Dermis microvascular lymphatic vessel endothelial cell (primary cell): Measurements from ENCODE around the gene PDE4D. TPM values are rescaled to one million over a fixed set of nuclear protein-coding genes. Genes with fewer than 3 reads are reported as not detected.
"Not testable (repeated sequence)": the region's sequence is repeated elsewhere in the genome, so short reads cannot be mapped to it uniquely, and the experiment has no call there.

Source experiments
- DNase-seq, 2 donors: peaks; one replicate each; pipeline versions ENCODE4 v3.0.0 to v3.0.0-alpha.2; 2010; ENCODE audit warnings: low read depth in 2 of 2
- total RNA-seq: library from RNA; depleted of rRNA; stranded (reverse); fragments of >200 nt; gene quantifications from 2 replicates; pipeline ENCODE4 v1.2.1, GENCODE V29; 2014

PDE4D gene
- total RNA-seq, 1 donor from 2014 or later: 22.1 TPM

DNA sequence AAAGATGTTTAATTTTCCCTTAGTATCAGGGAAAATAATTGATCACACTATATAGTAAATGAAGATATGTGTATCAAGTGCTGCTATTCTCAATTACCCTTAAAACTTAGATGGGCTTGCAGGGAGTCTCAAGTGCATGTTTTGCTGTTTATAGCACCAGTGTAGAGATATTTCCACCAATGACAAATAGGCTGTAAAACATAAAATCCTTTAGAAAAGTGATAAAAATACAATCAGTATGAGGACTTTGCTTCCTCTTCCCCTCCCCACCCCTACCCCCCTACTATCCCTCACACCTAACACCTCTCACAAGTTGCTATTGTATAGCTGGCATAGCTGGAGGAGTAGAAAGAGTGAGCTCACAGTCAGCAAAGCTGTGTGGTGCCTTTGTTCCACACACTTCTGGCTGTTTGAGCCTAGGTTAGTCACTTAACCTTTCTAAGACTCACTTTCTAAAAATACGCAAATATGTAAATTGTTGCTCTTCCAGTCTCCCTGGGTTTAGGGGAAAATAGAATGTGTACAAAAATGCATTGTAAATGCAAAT lies 93.1 kb downstream of the PDE4D start:
- DNase-seq: no peak

DNA sequence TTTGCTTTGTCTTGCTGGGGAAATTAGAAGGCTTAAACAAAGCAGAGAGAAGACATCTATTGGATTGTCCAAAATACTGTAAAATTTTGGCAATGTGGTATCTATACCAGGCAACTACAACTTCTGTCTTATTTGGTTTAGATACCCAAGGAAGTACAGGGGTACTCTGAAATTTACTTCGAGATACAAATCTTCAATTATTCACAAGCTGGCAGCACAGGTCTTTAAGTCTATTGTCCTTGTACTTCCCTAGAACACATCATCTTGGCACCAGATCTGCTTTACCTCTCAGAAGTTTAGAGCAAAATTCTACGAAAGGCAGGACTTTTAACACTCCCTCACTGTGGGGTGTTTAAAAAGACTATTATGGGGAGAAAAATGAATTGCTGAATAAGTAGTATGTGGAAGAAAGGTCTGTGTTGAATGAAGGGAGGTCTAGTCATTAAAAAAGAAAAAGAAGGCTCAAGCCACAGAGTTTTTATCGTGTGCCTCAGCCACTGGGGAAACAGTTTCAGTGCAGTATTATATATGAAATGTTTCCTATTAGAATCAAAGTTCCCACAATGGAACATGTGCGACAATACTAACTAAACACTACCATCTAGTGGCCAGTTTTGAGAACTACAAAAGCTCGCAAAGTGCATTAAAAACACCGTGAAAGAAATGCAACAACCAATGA lies 93.7 kb downstream of the PDE4D start:
- peak; percentile 69 to 73 for DNase-seq

DNA sequence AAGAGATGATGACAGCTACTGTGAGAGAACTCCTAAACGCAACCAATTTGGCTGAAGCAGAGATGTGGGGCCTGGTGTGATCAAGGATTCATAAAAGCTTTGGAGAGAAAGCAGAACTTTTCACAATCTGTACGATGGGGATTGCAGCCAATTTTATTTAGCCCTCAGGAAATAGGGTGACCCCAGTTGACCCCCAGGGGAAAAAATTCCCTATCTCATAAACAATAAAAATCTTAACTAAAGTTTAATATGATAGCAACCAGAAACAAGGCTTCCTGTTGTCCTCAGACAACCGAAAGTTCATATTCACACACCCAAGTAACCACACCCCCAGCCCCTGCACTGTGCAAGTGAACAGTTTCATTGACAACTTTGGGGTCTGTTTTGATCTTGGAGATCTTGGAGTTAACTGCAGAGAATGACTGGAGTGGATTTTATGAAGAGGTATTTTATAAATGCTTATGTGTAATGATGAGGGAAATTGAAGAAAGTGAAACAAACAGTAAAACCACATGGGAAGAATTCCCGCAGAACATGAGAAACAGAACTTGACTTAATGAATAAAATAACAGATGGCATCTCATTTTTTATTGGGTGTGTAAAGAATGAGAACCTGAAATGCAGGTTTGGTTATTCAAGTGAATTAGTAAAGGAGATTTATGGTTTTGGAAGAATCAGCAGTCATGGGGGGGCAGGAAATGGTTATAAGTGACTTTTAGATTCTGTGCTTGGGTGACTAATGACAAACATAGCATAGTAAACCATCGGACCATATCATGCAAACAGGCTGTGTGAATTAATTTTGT lies 94.5 kb downstream of the PDE4D start:
- peak; percentile 69 to 77 for DNase-seq

DNA sequence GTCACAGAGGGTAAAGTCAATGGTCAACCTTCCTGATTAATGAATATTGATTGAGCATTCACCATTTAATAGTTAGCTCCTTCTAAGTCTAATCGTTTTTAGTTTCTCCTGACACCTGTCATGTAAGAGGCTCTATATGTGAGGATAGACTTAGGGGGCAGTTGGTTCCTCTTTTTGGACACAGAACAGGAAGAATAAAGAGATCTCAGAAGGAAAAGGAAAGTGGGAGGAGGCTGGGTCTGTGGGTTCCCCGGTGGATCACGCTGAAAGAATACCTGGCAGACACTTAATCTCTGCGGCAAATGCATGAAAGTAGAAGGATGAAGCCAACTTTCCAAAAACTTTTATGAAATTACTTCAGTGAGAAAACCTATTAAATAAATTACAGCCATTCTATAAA lies 98.4 kb downstream of the PDE4D start:
- no peak for DNase-seq

DNA sequence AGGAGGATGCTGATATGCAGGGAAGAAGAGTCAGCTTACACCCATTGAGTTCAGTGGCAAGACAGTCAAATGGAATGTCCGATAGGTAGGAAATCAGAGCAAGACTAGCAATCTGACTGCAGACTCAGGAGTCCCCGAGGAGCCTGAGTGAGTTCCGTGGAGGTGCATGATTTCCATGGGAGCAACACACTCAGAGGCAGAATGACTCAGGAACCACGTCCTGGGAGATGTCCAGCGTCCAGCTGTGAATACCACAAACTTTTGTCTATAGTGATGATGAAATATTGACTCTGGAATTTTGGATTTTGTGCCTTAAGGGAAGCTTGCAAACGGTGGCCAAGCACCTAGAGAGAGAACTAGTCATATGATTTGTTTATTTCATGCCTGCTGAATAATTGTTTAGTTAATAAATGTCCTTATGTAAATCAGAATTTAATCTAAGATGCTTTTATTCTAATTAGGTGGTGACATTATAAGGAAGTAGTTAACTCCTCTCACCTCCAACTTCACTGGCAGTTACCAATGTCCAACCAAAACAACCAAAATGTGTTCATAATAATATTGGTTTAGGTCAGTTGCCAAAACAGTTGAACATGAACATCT lies 100.4 kb downstream of the PDE4D start:
- peak in 1 of 2 donors; percentile 21 for DNase-seq

DNA sequence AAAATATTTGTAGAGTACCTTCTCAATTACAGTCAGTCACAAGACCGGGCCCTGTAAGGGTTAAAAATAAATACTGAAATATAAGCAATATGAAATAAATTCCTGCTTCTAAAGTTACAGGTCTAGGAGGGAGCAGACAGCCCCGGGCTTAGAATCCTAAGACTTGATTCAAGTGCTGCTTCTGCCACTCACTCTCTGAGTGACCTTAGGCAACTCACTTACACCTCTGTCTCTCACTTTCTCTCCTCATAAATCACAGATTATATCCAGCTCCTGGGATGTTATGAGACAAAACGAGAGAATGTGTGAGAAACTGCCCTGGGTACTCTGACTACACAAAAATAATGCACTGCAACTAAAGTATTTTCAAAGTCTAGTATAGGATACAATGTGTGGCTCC lies 101.9 kb downstream of the PDE4D start:
- no peak for DNase-seq

DNA sequence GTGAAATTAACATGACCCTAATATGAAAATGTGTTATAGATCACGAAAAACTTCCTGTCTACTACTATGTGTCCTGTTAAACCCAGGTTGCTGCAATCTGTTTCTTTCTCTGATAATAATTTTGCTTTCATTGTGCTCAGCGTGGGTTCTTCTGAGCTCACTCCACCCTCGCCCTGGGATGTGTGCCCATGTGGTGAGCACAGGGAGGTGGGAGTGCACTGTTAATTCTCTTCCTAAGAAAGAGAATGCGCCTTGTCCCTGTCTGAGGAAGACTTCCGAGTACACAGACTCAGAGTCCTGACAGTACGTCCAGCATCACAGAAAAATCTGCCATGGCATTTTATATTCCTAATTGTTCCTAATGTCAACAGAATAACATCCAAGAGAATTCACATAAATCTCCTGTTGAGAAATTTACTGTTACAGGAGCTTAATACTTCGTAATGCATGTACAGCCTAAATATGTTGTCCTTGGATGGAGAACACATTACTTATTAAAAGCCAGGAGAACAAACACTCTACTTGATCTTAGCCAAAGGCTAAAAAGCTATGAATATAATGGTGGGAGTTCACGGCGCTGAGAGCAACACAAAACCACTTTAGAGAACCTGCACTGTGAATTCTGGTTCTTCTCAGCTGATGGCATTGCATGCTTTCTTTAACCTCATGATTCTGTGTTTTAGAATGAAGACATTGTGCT lies 102.6 kb downstream of the PDE4D start:
- DNase-seq: peak in 1 of 2 donors; percentile 70

DNA sequence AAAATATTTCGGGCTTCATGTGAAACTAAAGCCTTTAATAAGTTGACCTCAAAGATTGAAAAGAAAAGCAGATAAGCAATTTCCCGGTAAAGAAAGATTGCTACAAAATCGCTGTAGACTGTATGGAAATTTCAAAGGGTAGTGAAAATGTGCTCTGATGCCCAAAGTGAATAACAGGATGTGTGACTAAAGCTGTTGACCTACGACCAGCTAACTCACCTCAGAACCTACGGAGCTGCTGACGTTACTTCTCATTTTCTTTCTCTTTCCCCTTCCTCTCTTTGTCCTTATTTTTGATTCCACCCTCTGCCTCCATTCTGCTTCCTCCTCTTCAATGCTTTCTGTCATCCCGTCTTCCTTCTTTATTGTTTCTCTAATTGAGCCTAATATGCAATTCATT lies 103.2 kb downstream of the PDE4D start:
- DNase-seq: peak; percentile 96

DNA sequence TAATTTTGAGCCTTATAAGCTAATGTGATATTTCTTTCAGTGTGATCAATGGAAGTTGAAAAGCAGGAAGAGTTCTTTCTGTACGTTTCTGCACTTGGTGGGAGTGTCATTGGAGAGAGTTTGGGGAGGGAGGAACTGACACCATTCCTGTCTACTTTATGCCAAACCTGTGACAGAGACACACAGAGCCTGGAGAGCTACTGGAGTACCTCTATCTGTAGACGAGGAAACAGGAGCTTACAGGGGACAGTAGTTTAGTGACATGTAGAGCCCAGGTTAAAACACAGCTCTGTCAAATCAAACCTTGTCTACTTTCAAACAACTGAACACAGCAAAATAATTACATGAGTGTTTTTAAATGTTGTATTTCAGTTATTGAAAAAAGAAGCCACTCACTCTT lies 103.6 kb downstream of the PDE4D start:
- peak; percentile 73 to 88 for DNase-seq

DNA sequence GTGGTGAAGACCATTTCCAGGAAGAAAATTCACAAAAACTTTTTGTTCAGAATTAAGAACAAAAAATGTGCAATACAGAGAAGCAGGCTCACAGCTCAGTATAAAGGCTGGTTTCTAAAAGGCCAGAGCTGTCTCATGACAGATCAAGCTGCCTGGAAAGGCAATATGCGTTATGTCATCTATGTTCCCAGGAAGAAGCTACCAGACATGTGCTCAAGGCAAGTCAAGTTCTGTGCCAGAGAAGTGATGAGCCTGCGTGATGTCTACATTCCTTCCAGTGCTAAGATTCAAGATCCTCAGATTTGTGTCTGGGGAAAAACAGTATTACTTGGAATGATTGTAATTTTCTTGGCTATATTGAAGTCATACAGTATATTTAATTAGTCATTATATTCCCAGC lies 104.3 kb downstream of the PDE4D start:
- DNase-seq: peak in 1 of 2 donors; percentile 19

DNA sequence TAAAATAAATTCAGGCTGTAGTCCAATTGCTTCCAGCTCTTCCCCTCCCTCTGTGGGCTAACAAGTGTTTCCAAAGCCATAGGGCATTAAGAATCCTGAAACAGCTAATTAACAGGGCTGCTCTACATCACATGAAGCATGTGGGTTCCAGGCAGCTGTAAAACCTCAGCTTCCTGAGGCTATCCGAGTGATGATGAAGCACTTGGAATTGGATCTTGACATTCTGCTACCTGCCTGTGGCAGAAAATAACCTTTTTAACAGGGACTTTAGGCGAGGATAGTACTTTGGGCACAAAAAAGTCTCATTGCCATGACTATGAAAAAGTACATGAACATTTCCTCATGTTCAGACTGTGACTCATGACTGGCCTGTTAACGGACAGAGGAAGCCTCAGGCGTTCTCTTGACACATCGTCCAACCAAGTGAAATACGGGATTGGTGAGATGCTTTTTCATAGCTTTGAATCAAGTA lies 107.2 kb downstream of the PDE4D start:
- peak in 1 of 2 donors; percentile 92 for DNase-seq

DNA sequence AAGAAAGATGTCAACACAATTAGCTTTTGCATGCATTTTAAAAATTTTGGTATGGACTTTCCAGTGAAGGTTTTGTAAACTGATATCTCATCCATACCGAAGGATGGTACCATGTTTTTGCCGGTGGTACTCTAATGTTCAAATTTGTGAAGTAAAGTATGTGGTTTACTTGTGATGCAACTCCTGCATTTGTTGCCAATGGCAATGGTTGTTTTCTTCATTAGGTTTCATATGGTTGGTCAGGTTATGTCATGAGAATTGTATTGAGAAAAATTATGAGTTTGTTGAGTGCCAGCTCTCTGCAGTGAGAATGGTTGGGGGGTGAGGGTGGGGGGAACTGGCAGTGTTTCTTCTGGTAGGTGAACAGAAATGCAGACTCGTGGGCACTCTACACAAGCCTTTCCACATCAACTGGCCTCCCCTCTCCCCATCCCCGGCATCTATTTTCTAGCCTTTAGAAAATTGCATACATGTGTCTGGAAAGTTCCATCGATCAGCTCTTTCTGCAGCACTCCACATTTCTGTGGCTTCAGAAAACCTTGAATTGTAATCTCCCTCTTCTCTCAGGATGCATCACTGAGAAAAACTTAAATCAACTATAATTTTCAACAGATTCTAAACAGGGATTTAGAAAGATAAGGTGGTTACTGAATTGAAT lies 107.7 kb downstream of the PDE4D start:
- no peak for DNase-seq

DNA sequence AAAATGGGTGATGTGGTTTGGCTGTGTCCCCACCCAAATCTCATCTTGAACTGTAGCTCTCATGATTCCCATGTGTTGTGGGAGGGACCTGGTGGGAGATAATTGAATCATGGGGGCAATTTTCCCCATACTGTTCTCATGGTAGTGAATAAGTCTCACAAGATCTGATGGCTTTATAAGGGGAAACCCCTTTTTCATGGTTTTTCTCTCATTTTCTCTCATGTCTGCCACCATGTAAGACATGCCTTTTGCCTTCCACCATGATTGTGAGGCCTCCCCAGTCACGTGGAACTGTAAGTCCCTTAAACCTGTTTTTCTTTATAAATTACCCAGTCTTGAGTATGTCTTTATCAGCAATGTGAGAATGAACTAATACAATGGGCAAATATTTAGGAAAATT lies 108.8 kb downstream of the PDE4D start:
- DNase-seq: not testable (repeated sequence)

DNA sequence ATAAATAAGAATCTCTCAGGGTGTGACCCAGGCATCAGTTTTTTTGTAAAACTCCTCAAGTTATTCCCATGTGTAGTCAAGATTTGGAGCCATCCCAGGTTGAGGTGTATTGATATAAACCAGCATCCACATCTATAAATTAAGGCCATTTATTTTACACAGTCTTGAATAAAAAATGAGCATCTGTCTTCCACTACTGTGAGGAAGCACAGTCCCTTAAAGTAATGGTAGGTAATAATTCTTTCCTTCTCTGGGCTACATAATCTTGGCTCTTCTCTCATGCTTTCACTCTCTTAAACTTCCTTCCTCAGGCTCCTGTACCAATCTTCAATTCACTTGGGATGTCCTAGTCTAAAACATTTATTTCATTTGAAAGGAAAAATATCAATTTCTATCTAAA lies 110.3 kb downstream of the PDE4D start:
- DNase-seq: no peak

DNA sequence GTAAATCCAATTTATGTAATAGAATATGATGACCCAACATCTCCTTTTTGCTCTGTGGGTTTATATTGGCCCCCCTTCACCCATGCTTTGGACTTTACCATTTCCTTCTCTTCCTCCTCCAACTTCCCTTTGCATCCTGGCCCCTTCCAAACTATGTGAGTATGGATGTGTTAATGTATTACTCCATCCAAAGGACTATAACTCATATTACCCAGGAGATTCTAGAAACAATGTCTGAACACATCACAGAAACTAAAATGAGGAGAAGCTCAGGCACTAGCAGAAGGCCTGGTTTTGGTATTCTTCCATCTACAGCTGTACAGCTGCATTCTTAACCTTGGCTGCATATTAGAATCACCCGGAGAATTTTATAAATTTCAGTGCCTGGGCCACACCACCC lies 110.7 kb downstream of the PDE4D start:
- no peak for DNase-seq

DNA sequence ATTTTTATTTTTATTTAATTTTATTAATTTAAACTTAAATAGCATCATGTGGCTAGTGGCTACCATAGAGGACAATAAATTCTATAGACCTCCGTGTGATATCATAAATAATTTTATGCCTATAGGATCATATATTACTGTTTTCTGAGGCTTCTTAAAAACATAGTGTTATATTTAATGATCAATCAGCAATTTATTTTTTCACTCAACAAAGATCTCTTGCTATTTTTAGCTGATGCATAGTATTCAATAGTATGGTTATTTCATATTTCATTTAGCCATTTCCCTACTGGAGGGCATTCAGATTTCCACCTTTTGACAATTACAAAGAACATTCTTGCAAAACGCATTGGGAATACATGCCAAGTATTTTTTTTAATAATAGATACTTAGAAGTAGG lies 114.1 kb downstream of the PDE4D start:
- no peak for DNase-seq

DNA sequence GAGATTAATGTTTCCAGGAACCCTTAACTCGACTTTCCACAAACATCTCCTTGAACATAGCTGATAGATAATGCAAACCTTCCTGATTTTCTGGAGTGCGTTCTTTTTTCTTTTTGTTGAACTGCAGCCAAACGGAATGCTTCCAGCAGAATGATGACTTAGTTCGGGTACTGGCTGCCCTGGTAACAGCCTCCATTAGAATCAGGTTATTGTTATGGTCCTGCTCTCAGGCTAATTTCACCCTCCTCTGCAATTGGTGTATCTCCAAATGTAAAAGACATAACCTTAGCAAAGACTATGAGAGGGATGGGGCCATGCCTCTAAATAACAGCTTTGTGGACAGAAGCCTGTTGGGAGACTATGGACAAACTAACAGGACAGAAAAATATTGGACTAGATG lies 116.5 kb downstream of the PDE4D start:
- DNase-seq: no peak

DNA sequence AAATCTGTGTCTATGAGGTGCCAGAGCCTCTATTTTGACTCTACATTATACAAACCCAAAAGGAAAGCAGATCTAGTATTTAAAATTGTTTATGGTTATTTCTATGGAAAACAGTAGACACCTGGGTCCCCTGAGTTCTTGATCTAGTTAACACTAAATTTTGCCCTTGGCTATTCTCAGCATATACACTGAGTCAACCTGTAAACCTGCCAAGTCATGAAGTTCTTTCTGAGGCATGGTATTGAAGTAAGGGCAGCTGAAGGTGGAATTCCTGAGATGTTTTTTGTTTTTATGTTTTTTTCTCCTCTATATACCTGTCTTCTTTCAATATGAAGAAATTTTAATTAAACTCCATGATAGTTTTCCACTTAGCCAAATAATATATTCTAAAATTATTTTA lies 120.2 kb downstream of the PDE4D start:
- no peak for DNase-seq

DNA sequence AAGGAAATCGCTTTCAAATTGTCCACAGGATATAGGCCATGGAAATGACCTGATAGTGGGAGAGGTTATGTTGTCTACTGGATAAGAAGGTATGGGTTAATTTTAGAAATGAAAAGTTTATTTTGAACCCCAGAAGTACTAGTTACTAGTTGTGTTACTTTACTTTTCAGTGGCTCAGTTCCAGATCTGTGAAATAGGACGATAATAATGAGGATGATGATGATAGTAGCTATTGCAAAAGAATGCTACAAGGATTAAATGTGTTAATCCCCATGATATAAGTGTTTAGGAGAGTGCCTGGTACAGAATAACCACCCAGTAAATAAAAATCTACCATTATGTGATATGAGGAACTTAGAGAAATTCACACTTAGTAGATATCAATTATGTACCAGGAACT lies 120.8 kb downstream of the PDE4D start:
- DNase-seq: no peak

DNA sequence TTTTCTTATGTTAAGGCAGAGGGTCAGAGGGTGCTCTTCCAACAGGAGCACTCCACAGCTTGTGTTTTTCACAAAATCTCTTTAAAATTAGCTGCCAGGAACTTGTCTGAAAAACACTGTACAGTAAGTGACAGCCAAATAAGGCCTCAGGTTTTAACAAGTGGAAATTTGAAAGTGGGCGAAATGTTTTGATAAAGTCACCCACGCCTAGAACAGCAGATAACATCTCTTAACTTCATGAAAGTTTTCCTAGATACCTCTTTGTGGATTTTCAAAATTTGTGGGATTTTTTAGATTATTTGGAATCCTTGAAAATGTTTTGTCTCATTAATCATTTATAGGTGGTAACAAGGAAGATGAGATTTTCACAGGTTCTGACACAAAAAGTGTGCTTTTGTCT lies 121.3 kb downstream of the PDE4D start:
- DNase-seq: no peak

DNA sequence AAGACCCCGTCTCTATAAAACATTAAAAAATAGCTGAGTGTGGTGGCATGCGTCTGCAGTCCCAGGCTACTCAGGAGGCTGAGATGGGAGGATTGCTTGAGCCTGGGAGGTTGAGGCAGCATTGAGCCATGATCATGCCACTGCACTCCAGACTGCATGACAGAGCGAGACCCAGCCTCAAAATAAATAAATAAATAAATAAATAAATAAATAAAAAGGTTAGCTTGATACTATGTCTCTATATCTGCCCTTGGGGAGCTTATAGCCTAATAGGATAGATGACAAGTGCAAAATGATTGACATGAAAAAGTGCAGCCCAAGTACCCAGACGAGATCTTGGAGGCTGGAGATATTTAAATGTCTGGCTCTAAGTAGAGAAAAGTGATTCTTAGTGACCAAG lies 122.6 kb downstream of the PDE4D start:
- no peak for DNase-seq
